Measurements from ENCODE around the gene ADARB2. TPM values are rescaled to one million over a fixed set of nuclear protein-coding genes. Genes with fewer than 3 reads are reported as not detected.

The ADARB2 gene
- total and polyA plus RNA-seq, 2 experiments from 2014 or later, result 2.0 to 5.0 TPM

DNA sequence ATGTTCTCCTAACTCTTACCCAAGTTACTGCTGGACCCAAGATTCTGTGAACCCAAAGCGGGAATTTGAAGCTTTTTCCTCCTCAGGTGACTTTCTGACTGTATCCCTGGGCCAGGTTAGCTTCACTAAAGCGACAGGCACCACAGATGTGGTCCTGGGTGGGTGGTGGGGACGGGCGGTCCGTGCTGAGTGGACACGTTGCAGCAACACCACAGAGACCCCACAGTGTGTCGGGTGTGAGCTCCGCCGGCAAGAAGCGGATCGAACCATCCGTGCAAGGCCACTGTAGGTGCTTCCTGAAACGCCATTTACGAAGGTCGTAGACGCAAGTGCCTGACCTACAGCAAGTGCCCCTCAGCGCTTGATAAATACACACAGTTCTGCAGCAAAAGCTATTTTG is 325.9 kb downstream of the ADARB2 start (continued):
- TF ChIP-seq, protein P1, sequence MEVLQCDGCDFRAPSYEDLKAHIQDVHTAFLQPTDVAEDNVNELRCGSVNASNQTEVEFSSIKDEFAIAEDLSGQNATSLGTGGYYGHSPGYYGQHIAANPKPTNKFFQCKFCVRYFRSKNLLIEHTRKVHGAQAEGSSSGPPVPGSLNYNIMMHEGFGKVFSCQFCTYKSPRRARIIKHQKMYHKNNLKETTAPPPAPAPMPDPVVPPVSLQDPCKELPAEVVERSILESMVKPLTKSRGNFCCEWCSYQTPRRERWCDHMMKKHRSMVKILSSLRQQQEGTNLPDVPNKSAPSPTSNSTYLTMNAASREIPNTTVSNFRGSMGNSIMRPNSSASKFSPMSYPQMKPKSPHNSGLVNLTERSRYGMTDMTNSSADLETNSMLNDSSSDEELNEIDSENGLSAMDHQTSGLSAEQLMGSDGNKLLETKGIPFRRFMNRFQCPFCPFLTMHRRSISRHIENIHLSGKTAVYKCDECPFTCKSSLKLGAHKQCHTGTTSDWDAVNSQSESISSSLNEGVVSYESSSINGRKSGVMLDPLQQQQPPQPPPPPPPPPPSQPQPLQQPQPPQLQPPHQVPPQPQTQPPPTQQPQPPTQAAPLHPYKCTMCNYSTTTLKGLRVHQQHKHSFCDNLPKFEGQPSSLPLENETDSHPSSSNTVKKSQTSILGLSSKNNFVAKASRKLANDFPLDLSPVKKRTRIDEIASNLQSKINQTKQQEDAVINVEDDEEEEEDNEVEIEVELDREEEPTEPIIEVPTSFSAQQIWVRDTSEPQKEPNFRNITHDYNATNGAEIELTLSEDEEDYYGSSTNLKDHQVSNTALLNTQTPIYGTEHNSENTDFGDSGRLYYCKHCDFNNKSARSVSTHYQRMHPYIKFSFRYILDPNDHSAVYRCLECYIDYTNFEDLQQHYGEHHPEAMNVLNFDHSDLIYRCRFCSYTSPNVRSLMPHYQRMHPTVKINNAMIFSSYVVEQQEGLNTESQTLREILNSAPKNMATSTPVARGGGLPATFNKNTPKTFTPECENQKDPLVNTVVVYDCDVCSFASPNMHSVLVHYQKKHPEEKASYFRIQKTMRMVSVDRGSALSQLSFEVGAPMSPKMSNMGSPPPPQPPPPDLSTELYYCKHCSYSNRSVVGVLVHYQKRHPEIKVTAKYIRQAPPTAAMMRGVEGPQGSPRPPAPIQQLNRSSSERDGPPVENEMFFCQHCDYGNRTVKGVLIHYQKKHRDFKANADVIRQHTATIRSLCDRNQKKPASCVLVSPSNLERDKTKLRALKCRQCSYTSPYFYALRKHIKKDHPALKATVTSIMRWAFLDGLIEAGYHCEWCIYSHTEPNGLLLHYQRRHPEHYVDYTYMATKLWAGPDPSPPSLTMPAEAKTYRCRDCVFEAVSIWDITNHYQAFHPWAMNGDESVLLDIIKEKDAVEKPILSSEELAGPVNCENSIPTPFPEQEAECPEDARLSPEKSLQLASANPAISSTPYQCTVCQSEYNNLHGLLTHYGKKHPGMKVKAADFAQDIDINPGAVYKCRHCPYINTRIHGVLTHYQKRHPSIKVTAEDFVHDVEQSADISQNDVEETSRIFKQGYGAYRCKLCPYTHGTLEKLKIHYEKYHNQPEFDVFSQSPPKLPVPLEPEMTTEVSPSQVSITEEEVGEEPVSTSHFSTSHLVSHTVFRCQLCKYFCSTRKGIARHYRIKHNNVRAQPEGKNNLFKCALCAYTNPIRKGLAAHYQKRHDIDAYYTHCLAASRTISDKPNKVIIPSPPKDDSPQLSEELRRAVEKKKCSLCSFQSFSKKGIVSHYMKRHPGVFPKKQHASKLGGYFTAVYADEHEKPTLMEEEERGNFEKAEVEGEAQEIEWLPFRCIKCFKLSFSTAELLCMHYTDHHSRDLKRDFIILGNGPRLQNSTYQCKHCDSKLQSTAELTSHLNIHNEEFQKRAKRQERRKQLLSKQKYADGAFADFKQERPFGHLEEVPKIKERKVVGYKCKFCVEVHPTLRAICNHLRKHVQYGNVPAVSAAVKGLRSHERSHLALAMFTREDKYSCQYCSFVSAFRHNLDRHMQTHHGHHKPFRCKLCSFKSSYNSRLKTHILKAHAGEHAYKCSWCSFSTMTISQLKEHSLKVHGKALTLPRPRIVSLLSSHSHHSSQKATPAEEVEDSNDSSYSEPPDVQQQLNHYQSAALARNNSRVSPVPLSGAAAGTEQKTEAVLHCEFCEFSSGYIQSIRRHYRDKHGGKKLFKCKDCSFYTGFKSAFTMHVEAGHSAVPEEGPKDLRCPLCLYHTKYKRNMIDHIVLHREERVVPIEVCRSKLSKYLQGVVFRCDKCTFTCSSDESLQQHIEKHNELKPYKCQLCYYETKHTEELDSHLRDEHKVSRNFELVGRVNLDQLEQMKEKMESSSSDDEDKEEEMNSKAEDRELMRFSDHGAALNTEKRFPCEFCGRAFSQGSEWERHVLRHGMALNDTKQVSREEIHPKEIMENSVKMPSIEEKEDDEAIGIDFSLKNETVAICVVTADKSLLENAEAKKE (CRISPR knock-in tag; IDR thresholded peaks at IDR 0.05), result no peak
- no peak for TF ChIP-seq NANOG (IDR thresholded peaks at IDR 0.05; ENCODE audit: borderline replicate concordance)

DNA sequence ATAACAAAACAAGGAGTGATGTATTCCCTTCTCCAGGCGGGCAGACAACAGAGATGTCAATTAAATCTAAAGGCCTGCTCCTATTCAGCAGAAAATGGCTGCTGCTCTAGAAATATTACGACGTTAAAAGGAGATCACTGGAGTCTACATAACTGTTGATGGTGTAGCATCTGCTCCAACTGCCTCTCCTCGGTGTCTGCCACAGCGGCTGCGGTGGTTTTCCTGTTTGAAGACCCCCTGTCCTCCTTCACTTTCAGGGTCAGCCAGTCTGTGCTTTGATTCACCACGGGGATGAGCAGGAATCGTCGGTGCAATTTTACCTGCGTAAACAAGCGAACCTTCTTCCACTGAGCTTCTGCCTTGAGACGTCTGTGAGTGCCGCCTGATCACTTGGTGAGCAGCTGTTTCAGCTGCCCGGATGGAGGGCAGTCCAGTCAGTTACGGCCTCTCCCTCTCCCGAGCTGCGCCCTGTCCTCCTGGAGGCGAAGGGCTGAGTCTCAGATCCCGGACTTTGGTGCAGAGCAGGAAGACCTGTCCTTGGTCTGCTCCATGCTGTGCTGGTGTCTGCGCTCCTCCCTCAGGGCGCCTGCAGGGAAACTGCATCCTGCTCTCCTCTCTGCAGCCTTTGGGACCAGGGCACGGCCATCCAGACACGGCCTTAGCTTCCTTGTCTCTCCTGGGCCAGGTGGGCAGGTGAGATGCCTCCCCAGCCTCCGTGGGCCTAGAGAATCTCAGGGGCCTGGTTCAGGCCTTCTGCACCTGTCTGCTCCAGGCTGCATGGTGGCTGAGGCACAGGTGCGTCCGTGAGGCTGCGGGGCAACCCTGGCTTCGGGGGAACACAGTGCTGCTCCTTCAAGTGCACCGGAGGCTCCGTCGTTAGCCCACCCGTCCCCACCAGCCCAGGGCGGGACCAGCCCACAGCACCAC is 326.6 kb downstream of the ADARB2 start:
- H3K27ac ChIP-seq (ENCODE audit: low read depth), result no peak overlapping the region
- H3K4me1 ChIP-seq (ENCODE audit: insufficient read depth), result no peaks in the 10 kb centered on the region
- H4K20me1 ChIP-seq (replicated peaks; ENCODE audit: insufficient read depth), result no peaks in the 10 kb centered on the region
- H3K9me2 ChIP-seq (ENCODE audit: insufficient read depth), result peaks cover 7% of the 10 kb centered on the region
- peaks cover 2% of the 10 kb centered on the region for H3K27me3 Mint-ChIP-seq (ENCODE audit: insufficient read depth, low read depth, poor library complexity)
- no peak overlapping the region for H3K4me3 Mint-ChIP-seq
- H3K27ac Mint-ChIP-seq, result no peak overlapping the region
- no peaks in the 10 kb centered on the region for H3K36me3 ChIP-seq (ENCODE audit: insufficient read depth)
- H3K79me2 ChIP-seq (replicated peaks; ENCODE audit: insufficient read depth), result no peaks in the 10 kb centered on the region
- H2AFZ ChIP-seq, result no peak overlapping the region
- no peak overlapping the region for H3K4me3 ChIP-seq
- H3K9me3 Mint-ChIP-seq, result no peaks in the 10 kb centered on the region
- no peaks in the 10 kb centered on the region for H3K27me3 ChIP-seq (ENCODE audit: insufficient read depth)
- no peak overlapping the region for H3K4me2 ChIP-seq
- H3F3A ChIP-seq (replicated peaks; ENCODE audit: low read depth), result no peaks in the 10 kb centered on the region
- DNase-seq (ENCODE audit: low spot score), result no peak
- H3K4me1 Mint-ChIP-seq, result peaks cover 9% of the 10 kb centered on the region; the same call in 2 of the 3 replicates
- no peaks in the 10 kb centered on the region for H3K36me3 Mint-ChIP-seq (ENCODE audit: low read depth)
- ATAC-seq, result no peak
- TF ChIP-seq, protein P2, sequence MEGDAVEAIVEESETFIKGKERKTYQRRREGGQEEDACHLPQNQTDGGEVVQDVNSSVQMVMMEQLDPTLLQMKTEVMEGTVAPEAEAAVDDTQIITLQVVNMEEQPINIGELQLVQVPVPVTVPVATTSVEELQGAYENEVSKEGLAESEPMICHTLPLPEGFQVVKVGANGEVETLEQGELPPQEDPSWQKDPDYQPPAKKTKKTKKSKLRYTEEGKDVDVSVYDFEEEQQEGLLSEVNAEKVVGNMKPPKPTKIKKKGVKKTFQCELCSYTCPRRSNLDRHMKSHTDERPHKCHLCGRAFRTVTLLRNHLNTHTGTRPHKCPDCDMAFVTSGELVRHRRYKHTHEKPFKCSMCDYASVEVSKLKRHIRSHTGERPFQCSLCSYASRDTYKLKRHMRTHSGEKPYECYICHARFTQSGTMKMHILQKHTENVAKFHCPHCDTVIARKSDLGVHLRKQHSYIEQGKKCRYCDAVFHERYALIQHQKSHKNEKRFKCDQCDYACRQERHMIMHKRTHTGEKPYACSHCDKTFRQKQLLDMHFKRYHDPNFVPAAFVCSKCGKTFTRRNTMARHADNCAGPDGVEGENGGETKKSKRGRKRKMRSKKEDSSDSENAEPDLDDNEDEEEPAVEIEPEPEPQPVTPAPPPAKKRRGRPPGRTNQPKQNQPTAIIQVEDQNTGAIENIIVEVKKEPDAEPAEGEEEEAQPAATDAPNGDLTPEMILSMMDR (conservative IDR thresholded peaks at IDR 0.05; ENCODE audit: low read depth in 2 of 2), result no peak
- TF ChIP-seq ZNF331 (CRISPR knock-in tag; IDR thresholded peaks at IDR 0.05; ENCODE audit: low read depth) (no peak), JUNB (IDR thresholded peaks at IDR 0.05; ENCODE audit: unreplicated experiment) (no peak), CREB1 (CRISPR knock-in tag; IDR thresholded peaks at IDR 0.05; ENCODE audit: low read depth) (no peak)
- TF ChIP-seq, protein P1 (CRISPR knock-in tag; IDR thresholded peaks at IDR 0.05), result no peak
